WTC11 (cell line): Measurements from ENCODE around the gene PMIS2.

Source experiments
- CREM ChIP-seq: sonication (generic); formaldehyde crosslinking; IDR thresholded peaks from 2 replicates; pipeline ENCODE4 v1.8.1; 2022; ENCODE audit warnings: mild to moderate bottlenecking, missing genetic modification reagents, moderate library complexity
- GABPB1 ChIP-seq: sonication (generic); formaldehyde crosslinking; IDR thresholded peaks from 2 replicates; pipeline ENCODE4 v1.8.1; 2023; ENCODE audit warnings: mild to moderate bottlenecking, missing genetic modification reagents
- HMGA2 ChIP-seq: fragments of 250-450 bp; sonication (Bioruptor Pico); IDR thresholded peaks from 2 replicates; pipeline ENCODE4 v1.4.0; 2021; ENCODE audit warnings: mild to moderate bottlenecking, moderate library complexity
- IRF2 ChIP-seq: sonication (generic); formaldehyde crosslinking; IDR thresholded peaks from 2 replicates; pipeline ENCODE4 v1.8.0; 2022; ENCODE audit warnings: low read depth, missing genetic modification reagents, borderline replicate concordance
- NR2C2 ChIP-seq: sonication (generic); formaldehyde crosslinking; IDR thresholded peaks from 2 replicates; pipeline ENCODE4 v1.8.0; 2022; ENCODE audit warnings: mild to moderate bottlenecking, missing genetic modification reagents
- RELA ChIP-seq: sonication (generic); formaldehyde crosslinking; IDR thresholded peaks from 2 replicates; pipeline ENCODE4 v1.8.1; 2022; ENCODE audit warnings: missing genetic modification reagents, mild to moderate bottlenecking, borderline replicate concordance
- RORB ChIP-seq: fragments of 250-450 bp; sonication (Bioruptor Pico); IDR thresholded peaks from 2 replicates; pipeline ENCODE4 v1.9.0; 2021; ENCODE audit warnings: mild to moderate bottlenecking
- TF ChIP-seq, protein P1 (sequence below): fragments of 200-600 bp; IDR thresholded peaks from 2 replicates; pipeline ENCODE4 v1.8.0; 2022; ENCODE audit warnings: antibody characterized with exemption

DNA sequence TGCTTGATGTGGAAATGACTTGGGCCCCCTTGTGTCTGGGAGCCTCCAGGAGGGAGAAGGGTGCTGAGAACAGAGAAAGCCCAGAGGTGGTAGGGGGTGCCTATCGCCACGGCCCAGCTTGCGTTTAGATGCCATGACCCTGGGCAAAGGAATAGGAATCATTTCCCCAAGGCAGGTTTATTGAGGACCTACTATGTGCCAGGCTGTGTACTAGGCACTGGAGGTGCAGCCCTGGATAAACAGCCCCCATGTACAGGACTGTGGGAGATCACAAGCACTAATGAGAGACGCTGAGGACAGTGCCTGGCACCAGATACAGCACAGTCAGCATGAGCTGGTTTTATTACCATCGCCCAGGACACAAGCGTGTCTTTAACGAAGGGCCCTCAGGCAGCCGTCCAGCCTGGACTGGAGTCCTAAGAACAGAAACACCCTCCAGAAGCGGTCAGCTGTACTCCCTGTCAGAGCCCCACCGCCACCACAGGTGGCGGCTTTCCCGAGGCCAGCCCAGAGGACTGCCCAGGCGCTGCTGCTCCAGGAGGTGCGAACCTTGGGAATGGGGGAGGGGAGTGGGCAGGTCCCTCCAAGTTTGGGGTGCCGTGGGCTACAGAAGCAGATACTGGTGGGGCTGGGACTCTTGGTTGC lies 36.0 kb upstream of the PMIS2 start:
- TF ChIP-seq IRF2 (CRISPR knock-in tag) (no peak), CREM (no peak), RELA (no peak), RORB (CRISPR knock-in tag) (no peak), NR2C2 (no peak), GABPB1 (CRISPR knock-in tag) (no peak), HMGA2 (CRISPR knock-in tag) (no peak)
- TF ChIP-seq, protein P1, sequence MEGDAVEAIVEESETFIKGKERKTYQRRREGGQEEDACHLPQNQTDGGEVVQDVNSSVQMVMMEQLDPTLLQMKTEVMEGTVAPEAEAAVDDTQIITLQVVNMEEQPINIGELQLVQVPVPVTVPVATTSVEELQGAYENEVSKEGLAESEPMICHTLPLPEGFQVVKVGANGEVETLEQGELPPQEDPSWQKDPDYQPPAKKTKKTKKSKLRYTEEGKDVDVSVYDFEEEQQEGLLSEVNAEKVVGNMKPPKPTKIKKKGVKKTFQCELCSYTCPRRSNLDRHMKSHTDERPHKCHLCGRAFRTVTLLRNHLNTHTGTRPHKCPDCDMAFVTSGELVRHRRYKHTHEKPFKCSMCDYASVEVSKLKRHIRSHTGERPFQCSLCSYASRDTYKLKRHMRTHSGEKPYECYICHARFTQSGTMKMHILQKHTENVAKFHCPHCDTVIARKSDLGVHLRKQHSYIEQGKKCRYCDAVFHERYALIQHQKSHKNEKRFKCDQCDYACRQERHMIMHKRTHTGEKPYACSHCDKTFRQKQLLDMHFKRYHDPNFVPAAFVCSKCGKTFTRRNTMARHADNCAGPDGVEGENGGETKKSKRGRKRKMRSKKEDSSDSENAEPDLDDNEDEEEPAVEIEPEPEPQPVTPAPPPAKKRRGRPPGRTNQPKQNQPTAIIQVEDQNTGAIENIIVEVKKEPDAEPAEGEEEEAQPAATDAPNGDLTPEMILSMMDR = no peak
